ENCODE measurements around the gene NRCAM.
"Not testable (repeated sequence)": the region's sequence is repeated elsewhere in the genome, so short reads cannot be mapped to it uniquely, and the experiment has no call there.

The NRCAM gene

DNA sequence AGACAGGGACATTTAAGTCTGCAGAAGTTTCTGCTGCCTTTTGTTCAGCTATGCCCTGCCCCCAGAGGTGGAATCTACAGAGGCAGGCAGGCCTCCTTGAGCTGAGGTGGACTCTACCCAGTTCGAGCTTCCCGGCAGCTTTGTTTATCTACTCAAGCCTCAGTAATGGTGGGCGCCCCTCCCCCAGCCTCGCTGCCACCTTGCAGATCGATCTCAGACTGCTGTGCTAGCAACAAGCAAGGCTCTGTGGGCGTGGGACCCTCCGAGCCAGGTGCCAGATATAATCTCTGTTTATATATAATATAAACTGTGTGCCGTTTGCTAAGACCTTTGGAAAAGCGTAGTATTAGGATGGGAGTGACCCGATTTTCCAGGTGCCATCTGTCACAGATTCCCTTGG lies 63.1 kb downstream of the NRCAM start:
- not testable (repeated sequence) for DNase-seq

DNA sequence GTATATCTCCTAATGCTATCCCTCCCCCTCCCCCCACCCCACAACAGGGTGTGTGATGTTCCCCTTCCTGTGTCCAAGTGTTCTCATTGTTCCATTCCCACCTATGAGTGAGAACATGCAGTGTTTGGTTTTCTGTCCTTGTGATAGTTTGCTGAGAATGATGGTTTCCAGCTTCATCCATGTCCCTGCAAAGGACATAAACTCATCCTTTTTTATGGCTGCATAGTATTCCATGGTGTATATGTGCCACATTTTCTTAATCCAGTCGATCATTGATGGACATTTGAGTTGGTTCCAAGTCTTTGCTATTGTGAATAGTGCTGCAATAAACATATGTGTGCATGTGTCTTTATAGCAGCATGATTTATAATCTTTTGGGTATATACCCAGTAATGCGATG lies 68.5 kb downstream of the NRCAM start:
- DNase-seq, result not testable (repeated sequence)

DNA sequence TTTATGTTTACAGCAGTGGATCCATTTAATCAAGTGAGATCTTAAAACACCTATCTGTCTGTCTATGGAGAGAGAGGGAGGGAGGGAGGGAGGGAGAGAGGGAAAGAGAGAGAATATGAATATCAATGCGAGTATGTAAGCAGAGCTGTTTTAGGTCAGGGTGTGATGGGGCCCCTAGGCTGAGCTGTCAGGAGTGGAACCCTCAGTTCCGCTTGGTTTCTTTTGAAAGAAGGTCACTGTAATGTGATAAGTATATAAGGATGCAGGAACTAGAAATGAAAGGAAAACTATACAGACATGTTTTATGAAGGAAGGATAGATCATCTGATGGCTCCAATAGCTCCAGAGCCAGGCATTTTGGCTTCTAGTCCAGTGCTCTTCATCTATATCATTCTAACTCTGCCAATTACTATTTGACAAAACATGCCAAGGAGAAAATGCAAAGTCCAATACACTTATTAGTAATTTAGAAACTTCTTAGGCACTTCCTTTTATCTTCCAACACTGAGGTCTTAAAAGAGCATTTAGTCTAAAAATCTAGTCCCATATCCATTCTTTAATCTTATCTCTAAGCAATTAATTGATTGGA lies 70.3 kb downstream of the NRCAM start:
- DNase-seq, result no peak

DNA sequence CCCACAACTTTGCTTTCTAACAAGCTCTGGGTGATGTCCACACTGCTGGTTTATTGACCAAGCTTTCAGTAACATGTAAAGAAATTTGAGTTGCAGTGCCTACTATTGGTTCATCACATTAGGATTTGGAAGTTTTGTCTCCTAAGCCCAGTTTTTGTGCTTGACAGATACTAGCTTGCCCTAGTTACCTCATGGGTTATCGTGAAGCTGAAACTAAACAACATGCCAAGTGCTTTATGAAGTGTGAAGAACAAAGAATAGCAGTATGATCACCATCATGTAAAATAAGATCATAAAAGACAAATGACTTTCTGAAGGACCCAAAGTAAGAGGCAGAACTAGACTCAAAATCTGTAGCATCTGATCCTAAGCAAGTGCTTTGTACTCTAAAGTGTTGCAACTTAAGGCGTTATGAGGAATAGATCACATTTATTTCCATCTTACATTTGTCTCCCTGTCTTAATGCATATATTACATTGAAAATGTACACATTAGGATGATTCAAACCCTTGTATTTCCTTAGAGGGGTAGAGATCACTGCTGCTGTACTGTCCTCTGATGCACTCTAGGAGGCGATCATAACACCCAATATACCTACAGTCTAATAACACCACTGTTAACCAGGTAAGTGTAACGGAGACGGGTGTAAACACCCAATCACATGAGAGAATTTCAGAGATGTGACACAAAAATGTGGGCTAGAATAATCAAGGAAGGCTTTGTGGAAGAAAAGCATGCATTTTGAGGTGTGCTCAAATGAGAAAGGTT lies 71.3 kb downstream of the NRCAM start:
- DNase-seq, result no peak

DNA sequence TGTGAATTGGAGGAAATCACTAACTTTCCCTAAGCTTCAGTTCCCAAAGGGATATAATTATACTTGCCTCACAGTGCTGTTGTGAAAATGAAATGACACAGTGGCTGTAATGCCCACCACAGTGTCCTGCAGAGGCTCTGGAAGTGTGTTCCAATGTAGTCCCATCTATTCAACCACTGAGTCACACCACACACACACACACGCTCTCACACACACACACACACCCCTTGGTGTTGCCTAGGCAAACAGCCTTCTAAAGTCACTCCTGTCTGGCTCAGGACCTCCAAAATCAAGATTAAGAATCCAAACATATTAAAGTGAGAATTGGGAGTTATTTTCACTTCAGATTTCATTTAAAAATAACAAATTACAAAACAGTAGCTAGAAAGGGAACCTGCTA lies 73.3 kb downstream of the NRCAM start:
- no peak for DNase-seq

DNA sequence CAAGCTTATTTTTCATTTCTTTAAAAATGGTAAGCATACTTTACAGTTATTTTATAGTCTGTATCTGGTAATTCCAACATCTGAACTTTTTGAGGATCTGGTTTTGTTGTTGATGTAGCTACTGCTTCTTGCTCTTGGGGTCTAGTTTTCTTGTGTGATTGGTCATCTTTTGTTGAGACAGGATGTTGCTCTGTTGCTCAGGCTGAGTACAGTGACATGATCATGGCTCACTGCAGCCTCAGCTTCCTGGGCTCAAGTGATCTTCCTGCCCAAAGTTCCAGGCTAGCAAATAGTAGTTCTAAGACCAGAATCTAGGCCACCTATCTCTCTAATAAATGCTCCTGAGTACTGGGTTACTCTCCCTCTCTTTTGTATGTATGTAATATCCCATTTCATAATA lies 75.7 kb downstream of the NRCAM start:
- no peak for DNase-seq

DNA sequence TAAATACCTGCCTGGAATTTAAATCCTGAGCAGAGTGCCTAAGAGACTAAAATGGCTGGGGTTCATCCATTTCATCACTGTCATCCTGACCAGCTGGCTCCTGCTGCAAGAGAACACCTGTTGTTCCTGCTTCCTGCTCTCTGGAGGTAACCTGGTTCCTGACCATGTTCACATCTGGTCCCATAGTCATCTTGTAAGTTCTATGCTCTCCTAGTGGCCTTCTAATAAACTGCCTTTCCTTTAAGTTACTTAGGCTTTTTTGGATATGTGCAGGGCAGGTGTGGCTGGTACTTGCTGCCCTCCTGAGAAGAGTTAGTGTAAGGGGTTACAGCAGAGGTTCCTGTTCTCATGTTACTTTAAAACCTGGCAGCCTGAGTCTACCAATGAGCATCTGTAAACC lies 80.0 kb downstream of the NRCAM start:
- DNase-seq, result no peak

DNA sequence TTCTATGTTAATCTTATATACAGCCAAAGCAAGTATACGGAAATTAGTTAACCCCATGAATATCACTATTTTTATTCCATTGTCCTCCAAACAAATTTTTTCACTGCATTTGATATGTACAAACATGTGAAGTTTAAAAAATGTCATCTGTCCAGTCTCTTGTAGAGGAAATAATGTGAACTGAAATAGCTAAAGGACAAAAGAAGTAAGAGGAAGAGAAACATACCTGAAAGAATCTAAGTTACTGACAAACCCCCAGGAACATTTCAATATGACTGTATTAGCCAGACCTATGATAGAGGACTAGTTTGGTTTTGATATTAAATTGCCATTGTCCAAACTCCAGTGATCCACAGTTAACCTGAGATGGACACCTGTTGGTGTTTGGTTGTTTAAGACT lies 80.6 kb downstream of the NRCAM start:
- no peak for DNase-seq

DNA sequence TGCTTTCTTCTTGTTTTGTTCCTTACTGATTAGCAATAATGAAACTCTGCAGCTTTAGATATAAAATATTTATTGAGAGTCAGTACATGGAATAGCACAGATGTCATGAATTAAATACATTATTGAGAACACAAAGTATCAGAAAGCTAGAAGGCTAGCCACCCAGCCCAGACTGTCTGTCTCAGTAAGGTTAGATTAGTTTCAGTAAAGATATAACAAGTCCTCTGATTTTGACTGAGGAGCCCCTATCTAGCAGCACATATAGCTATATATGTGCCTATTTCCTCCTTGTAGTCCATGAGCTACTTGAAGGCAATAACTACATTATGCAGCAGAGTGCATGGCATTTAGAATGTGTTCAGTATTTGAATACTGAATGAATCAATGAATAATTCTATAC lies 81.3 kb downstream of the NRCAM start:
- DNase-seq, result no peak

DNA sequence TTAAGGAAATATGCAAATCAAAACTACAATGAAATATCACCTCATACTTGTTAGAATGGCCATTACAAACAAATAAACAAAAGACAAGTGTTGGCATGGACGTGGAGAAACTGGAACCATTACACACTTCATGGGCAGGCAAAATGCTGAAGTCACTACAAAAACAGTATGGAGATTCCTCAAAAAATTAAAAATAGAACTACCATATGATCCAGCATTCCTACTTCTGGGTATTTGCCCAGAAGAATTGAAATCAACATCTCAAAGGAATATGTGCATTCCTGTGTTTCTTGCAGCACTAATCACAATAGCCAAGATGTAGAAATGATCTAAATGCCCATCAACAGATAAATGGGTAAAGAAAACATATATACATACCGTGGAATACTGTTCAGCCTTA lies 83.6 kb downstream of the NRCAM start:
- no peak for DNase-seq

DNA sequence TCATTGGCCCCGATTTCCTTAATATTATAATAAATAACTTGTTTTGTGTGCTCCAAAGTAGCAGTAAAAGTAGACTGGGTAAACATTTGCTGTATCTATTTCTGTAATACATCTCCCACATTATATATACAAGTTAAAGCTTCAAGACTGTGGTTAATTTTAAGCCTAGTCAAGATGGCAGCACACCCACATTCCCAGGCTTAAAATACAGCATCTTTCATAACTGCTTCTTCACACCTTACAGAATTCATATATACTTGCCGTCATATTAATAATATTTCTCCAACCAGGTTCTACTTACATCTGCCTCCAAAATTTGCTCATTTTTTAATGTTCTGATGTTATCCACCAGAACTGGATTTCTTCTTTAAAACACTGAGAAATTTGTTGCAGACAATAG lies 85.6 kb downstream of the NRCAM start:
- DNase-seq, result no peak

DNA sequence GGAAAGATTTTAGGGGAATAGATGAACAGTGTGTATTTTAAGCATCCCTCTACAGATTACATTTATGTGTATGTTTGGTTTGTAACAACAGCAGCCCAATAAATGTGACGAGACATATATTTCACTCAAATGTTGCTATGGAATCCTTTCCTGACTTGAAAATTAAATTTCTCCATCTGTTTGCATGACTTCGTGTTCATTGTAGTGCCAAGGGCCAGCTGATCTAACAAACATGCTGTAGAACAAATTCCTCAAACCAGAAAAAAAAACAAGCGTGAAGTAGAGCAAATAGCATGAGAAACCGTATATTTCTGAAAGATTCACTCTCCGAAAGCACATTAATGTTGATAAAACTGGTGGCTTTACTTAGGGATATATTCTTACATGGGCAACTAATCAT lies 87.8 kb downstream of the NRCAM start:
- DNase-seq, result no peak

DNA sequence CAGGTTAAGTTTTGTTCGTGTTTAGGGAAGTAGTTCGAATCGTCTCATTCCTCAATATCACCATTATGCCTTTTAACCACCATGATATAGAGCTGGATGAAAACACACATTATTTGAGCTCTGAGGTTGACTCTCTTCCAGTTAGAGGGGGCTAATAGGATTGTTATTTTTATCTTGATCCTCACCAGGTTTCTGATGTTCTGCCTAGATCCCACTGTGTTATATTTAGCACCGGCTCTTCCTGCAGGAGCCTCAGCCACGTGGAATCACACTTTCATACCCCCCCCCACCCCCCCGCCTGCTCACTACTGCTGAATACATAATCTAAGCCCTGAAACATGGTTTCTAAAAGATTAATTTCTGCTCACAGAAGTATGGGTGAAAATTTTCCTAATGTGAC lies 88.3 kb downstream of the NRCAM start:
- no peak for DNase-seq

DNA sequence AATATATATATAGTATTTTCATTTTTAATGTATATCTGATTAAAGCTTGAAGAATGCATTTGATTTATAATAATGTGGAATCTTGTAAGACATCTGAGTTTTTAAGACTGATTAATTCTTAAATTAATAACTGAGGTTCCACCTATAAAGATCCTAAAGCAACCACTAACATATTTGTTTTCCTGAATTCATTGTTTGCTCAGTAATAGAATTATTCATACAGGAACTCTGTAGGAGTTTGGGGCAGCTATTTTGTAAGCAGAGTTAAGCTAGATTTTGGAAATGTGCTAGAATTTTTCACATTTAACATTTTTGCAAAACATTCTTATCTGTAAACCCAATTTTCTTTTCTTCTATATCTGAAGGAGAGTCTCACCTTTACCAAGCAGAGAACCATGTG lies 88.9 kb downstream of the NRCAM start:
- no peak for DNase-seq

DNA sequence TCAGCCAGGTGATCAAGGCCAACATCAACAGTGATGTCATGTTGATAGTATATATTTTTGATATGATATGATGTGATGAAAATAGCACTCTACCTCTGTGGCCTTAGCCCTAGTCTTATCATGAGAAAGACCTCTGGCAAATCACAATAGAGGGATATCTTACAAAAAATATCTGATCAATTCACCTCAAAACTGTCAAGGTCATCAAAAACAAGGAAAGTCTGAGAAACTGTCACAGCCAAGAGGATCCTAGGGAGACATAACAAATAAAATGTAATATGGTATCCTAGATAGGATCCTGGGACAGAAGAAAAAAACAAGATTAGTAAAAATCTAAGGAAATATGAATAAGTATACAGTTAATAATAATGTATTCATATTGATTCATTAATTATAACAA lies 92.6 kb downstream of the NRCAM start:
- no peak for DNase-seq

DNA sequence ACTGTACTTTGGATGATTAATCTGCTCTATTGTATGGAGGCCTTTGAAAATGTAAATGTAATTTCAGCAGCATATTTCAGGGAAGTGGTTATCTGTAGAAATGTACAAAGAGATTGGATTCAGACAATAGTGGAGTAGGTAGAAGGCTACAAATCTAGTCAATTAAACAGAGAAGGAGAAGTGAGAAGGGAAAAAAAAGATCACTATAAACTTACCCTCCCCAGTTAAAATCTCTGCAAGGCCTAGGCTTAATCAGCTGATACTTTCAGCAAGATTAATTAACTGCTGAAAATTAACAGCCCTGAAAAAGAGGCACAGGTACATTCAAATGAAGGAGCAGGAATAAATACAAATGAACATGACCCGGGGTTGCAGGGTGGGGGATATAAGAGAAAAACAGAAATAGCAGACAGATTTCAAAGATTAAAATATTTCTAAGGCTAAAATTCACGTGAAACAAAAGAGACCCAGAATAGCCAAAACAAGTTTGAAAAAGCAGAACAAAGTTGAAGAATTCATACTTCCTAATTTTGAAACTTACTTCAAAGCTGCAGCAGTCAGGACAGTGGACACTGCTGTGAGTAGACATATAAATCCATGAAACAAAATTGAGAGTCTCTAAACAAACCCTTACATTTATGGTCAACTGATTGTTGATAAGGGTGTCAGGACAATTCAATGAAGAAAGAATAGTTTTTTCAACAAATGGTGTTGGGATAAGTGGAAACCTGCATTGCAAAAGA lies 96.0 kb downstream of the NRCAM start:
- no peak for DNase-seq

DNA sequence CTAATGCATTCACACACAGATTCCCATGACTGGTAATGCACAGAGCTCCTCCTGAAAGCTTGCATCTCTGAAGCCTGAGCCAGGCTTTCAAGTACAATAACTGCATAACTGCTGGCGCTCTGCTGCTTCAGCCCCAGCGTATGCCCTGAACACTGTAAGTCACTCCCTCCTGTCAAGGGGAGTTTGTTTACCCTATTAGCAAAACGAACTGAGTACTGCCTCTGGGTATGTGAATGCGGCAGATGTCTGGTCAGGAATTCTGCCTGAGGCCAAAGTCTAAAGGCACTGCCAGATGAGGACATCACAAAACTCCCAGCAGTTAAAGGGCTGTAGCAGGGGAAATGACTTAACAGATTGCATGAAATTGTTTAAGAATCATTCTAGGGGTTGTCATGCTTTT lies 97.7 kb downstream of the NRCAM start:
- DNase-seq, result no peak

DNA sequence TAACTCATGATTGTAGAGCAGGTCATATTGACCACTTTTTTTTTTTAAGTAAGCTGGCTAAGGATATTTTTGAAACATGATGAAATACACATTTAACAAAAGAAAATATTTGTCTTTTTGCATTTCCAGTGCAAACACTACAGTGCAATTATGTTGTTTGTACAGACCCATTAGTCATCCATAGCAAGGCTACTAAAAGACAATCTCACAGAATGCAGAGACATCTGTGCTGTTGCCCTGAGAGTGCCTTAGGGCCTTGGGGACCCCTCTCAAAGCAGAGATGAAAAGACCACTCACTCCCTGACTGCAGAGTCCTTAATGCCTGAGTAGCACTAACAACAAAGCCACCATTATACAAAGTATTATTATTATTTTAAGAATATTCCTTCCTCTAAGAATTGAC lies 104.5 kb downstream of the NRCAM start:
- DNase-seq, result no peak

DNA sequence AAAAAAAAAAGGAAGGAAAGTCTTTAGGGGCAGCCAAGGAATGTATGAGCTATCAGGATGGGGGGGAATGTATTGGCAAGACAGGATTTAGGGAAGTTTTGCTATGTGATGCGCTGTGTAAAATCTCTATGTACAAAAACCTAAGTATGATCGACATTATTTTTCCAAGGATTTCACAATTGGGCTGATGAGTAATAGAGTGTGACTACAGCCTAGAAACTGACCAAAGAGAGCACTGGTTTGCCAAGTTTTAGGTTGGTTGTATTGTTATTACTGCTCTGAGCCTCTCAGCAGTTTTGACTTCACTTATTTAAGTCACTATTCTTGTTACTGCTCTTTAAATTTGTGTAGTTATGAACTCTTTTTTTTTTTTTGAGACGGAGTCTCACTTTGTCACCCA lies 107.3 kb downstream of the NRCAM start:
- no peak for DNase-seq

DNA sequence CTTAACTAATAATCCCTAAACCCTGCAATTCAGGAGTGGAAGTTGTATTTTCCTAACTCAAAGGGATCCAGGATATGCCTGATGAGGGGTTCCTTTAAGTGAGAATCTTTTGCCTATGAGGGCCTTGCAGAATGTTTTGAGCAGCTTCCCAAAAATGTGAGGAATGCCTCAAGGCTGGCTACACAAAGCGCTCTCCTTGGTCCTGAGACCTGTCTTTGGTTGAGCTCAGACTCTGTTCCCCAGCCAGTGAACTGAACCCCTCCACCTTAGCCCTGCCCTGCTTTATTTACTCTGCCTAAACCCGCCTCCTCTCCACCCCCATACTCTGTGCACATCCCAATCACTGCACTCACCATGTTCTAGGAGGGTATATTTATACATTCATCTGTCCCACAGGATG lies 108.6 kb downstream of the NRCAM start:
- DNase-seq, result no peak

DNA sequence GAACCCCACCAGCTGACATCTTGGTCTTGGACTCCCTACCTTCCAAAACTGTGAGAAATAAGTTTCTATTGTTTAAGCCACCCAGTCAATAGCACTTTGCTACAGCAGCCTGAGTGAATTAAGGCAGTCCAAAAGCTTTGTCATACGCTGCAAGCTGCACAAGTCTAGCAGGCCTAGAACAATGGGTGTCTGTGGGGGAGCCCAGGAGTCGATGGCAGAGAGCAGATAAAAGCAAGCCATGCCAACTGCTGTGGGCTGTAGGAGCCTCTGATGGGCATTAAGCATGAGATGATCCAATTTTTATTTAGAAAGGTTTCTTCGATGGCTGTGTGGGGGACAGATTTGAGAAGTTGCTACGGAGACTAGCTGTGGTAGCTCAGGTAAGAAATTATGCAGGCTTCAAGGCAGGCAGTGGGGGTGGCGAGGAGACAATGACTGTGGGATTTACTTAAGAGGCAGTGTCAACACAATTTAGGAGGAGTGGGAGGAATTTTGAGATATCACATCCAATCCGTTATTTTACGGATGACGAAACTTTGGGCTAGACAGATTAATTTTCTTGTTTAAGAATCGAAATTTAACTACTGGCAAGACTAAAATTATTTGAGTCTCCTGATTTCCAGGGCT lies 110.4 kb downstream of the NRCAM start:
- DNase-seq, result no peak

DNA sequence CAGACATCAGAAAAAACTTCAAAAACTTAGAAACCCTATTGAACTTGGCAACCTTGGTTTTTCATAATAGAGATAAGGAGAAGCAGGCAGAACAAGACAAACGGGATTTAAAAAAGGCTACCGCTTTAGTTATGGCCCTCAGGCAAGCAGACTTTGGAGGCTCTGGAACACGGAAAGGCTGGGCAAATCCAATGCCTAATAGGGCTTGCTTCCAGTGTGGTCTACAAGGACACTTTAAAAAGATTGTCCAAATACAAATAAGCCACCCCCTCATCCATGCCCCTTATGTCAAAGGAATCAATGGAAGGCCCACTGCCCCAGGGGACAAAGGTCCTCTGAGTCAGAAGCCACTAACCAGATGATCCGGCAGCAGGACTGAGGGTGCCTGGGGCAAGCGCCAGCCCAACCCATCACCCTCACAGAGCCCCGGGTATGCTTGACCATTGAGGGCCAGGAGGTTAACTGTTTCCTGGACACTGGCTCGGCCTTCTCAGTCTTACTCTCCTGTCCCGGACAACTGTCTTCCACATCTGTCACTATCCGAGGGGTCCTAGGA lies 115.3 kb downstream of the NRCAM start:
- no peak for DNase-seq

DNA sequence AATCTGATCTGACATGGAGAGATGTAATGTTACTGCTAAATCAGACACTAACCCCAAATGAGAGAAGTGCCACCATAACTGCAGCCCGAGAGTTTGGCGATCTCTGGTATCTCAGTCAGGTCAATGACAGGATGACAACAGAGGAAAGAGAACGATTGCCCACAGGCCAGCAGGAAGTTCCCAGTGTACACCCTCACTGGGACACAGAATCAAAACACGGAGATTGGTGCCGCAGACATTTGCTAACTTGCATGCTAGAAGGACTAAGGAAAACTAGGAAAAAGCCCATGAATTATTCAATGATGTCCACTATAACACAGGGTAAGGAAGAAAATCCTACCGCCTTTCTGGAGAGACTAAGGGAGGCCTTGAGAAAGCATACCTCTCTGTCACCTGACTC lies 115.8 kb downstream of the NRCAM start:
- not testable (repeated sequence) for DNase-seq
